Mucosa of descending colon (tissue), 3 donors: ENCODE results near the gene ADRA2C. TPM values are rescaled to one million over a fixed set of nuclear protein-coding genes. Genes with fewer than 3 reads are reported as not detected.

ENCODE experiments used
- ATAC-seq: fragments of 200-7000 bp; cut with Tn5 transposase; one replicate; pipeline ENCODE4 v1.9.1; 2020; ENCODE audit warnings: mild to moderate bottlenecking, moderate library complexity
- DNase-seq, 3 donors: peaks; one replicate each; pipeline ENCODE4 v3.0.0-alpha.2; 2020
- H3K36me3 ChIP-seq: fragments of 200-600 bp; one replicate; pipeline ENCODE4 v1.8.0; 2021; ENCODE audit warnings: low read depth, mild to moderate bottlenecking
- H3K4me1 ChIP-seq: fragments of 200-600 bp; one replicate; pipeline ENCODE4 v1.8.0; 2021; ENCODE audit warnings: low read depth, mild to moderate bottlenecking
- H3K4me3 ChIP-seq: fragments of 200-600 bp; one replicate; pipeline ENCODE4 v1.8.0; 2021; ENCODE audit warnings: mild to moderate bottlenecking
- H3K9me3 ChIP-seq: fragments of 200-600 bp; one replicate; pipeline ENCODE4 v1.8.0; 2021; ENCODE audit warnings: mild to moderate bottlenecking
- CTCF ChIP-seq: fragments of 200-600 bp; IDR thresholded peaks from one replicate; pipeline ENCODE4 v1.8.0; 2022; ENCODE audit warnings: antibody characterized with exemption, mild to moderate bottlenecking
- intact Hi-C, 2 donors: fragments of 100-400 bp; cut with DNase I in 1 of 2; cut with micrococcal nuclease in 1 of 2; formaldehyde crosslinking; loops; one replicate each; pipeline versions ENCODE4 v1.11.0 to v1.11.1; 2022; cut with DNase I, micrococcal nuclease
- total RNA-seq, 3 donors: library from RNA; stranded (reverse); fragmentation: NEBNext Ultra II Directional in 2 of 3; extraction: Animal tissue kit (Norgen Biotek cat#: 25700) in 2 of 3; gene quantifications; one replicate each; pipeline versions ENCODE4 v1.2.1 to v1.2.4, GENCODE V29; 2021 to 2023
- donor health status: DM: no; HTN: no; CAD: no; lungs with moderate emphysema.
- donor health status: DM: no; HTN: no; CAD: no.
- donor health status: DM: no; HTN: yes; CAD: no.

The ADRA2C gene
- total RNA-seq, 3 donors from 2014 or later: 0.69 to 2.3 (median 1.4) TPM

- intact Hi-C loops: no loop called here
- TF ChIP-seq CTCF: no peak
- no peaks in the 10 kb centered on the region for H3K9me3 ChIP-seq
- DNase-seq: no peak
- H3K4me1 ChIP-seq: no peaks in the 10 kb centered on the region
- H3K36me3 ChIP-seq: no peaks in the 10 kb centered on the region
- ATAC-seq: no peak
- H3K4me3 ChIP-seq: no peak overlapping the region
Measured at GRCh38 chr4:3768842-3769641, 2.9 kb downstream of the ADRA2C start.

- no peak for DNase-seq
- no peak for TF ChIP-seq CTCF
Measured at GRCh38 chr4:3769642-3770184, 3.5 kb downstream of the ADRA2C start.

GRCh38 chr4:3770323-3771163, 4.4 kb downstream of the ADRA2C start:
- no peak overlapping the region for H3K4me3 ChIP-seq
- DNase-seq (no peak), ATAC-seq (no peak)
- H3K9me3 ChIP-seq: no peaks in the 10 kb centered on the region
- intact Hi-C loops: no loop called here
- no peak for TF ChIP-seq CTCF
- H3K4me1 ChIP-seq: no peaks in the 10 kb centered on the region
- no peaks in the 10 kb centered on the region for H3K36me3 ChIP-seq

More at GRCh38 chr4:3769642-3770184, 3.5 kb downstream of the ADRA2C start:
- H3K9me3 ChIP-seq: no peaks in the 10 kb centered on the region
- intact Hi-C loops: no loop called here
- no peak overlapping the region for H3K4me3 ChIP-seq
- no peak for ATAC-seq
- H3K4me1 ChIP-seq: no peaks in the 10 kb centered on the region
- H3K36me3 ChIP-seq: no peaks in the 10 kb centered on the region

GRCh38 chr4:3771164-3771809, 5.1 kb downstream of the ADRA2C start:
- no peak for DNase-seq
- no peaks in the 10 kb centered on the region for H3K4me1 ChIP-seq
- intact Hi-C loops: no loop called here
- H3K9me3 ChIP-seq: no peaks in the 10 kb centered on the region
- no peaks in the 10 kb centered on the region for H3K36me3 ChIP-seq
- no peak for ATAC-seq
- no peak overlapping the region for H3K4me3 ChIP-seq
- TF ChIP-seq CTCF: no peak

GRCh38 chr4:3771939-3772495, 5.8 kb downstream of the ADRA2C start:
- Histone ChIP-seq H3K9me3 (no peaks in the 10 kb centered on the region), H3K4me1 (no peaks in the 10 kb centered on the region), H3K4me3 (no peak overlapping the region), H3K36me3 (no peaks in the 10 kb centered on the region)
- no peak for ATAC-seq
- intact Hi-C loops: no loop called here
- no peak for DNase-seq
- TF ChIP-seq CTCF: no peak
